ENCODE data around the gene FFAR3.
"Not testable (repeated sequence)": the region's sequence is repeated elsewhere in the genome, so short reads cannot be mapped to it uniquely, and the experiment has no call there.

Gene FFAR3

GRCh38 chr19:35378356-35378755 lies 20.1 kb downstream of the FFAR3 start:
- no peak for DNase-seq

DNA sequence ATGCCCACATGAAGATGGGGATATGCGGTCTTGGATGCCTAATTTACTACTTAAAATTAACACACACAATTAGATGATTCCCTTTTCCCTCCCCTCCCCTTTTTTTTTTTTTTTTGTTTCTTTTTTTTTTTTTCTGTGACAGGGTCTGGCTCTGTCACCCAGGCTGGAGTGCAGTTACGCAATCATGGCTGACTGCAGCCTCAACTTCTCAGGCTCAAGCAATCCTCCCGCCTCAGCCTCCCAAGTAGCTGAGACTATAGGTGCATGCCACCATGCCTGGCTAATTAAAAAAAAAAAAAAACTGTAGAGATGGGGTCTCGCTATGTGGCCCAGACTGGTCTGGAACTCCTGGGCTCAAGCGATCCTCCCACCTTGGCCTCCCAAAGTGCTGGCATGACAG lies 21.3 kb downstream of the FFAR3 start:
- DNase-seq, result not testable (repeated sequence)

DNA sequence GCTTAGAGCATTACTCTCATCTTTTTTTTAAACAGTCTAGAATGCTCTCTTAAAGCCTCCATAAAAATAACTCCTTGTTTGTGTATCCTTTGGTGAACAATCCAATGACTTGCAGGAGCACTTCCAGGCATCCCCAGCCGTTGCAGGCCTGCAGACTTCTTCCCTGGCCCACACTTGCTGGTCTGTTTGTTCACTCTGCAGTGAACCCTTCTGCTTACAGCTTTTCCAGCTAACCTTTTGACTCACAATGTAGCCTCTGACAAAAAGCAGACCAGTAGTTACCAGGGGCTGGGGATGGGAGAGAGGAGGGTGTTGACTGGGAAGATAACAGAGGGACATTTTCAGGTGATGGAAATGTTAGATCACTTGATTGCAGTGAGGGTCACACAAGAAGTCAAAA lies 21.7 kb downstream of the FFAR3 start:
- no peak for DNase-seq

DNA sequence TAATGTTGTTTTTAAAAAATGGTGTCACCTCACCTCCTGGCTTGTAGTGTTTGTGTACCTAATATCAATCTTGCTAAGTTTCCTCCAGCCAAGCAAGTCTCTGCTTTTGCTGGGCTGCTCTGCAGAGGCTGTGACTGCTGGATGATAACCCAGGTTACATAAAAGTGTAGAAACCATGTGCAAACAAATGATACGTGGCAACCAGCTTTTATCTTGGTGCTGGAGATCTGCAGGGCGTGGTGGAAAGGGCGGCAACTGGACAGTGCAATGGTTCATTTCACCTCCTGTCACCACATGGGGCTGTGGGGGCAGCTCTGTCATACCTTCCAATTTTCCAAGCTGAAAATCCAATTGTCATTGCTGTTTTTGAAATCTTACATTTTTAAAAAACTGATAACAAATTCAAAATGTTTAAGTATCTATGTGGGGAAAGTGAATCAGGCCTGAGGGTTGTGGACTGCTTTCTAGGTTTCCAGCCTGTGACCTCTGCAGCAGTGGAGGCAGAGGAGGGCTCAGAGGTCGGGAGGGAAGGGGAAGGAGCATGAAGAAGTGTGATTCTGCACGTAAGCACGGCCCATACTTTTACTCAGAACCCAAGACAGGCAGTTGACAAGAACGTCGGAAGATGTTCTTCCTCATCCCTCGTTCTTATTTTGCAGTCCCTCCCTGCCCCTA lies 22.3 kb downstream of the FFAR3 start:
- no peak for DNase-seq

- DNase-seq, result no peak
These were observed 23.1 kb downstream of the FFAR3 start for GRCh38 chr19:35381318-35381717.

DNA sequence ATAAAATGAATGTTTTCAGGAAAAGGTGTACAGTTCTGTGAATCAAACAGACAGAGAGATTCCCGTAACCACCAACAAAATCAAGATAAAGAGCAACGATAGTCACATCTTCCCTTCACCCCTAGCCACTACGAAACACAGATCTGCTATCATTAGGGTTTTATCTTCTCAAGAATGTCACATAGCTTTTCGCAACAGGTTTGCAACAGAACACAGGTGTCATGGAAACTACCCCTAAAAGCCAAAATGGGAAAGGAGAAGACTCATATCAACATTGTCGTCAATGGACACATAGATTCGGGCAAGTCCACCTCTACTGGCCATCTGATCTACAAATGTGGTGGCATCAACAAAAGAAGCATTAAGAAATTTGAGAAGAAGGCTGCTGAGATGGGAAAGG lies 23.7 kb downstream of the FFAR3 start:
- no peak for DNase-seq

DNA sequence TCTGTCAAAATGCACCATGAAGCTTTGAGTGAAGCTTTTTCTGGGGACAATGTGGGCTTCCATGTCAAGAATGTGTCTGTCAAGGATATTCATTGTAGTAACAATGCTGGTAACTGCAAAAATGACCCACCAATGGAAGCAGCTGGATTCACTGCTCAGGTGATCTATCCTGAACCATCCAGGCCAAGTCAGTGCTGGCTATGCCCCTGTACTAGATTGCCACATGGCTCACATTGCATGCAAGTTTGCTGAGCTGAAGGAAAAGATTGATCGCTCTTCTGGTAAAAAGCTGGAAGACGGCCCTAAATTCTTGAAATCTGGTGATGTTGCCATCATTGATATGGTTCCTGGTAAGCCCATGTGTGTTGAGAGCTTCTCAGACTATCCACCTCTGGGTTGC lies 25.3 kb downstream of the FFAR3 start:
- no peak for DNase-seq

DNA sequence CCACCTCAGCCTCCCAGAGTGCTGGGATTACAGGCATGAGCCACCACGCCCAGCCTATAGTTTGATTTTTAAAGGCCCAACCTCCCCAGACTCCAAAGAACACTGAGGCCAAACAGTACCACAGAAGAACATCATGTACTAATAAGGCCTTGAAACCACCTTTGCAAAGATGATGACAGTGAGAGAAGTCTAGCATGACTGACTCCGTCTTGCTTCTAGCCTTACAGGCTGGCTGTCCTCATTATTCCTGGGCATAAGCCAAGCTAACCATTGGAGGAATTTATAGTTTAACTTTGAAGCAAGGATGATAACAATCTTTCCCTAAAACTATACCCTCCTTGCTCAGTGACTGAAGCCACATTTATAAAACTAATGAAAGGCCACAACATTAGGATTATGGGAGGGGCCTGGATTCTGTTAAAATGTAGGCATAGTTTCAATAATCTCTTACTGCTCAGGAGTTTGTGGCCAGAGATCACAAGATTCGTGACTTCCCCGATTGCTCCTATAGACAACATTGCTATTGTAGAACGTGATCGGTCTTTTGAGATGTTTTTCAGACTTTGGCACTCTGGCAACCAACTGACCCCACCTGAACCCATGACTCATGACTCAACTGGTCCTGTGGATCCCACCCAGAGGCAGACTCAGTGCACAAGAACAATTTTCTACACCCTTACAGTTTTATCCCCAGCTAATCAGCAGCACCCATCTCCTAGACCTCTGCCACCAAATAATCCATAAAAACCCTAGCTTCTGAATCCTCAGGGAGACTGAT lies 30.2 kb downstream of the FFAR3 start:
- no peak for DNase-seq

GRCh38 chr19:35389192-35389861 lies 31.1 kb downstream of the FFAR3 start:
- no peak for DNase-seq

- DNase-seq, result no peak
These were observed 34.8 kb downstream of the FFAR3 start for GRCh38 chr19:35392742-35393715.

- DNase-seq, result no peak
These were observed 37.3 kb downstream of the FFAR3 start for GRCh38 chr19:35395382-35396199.

DNA sequence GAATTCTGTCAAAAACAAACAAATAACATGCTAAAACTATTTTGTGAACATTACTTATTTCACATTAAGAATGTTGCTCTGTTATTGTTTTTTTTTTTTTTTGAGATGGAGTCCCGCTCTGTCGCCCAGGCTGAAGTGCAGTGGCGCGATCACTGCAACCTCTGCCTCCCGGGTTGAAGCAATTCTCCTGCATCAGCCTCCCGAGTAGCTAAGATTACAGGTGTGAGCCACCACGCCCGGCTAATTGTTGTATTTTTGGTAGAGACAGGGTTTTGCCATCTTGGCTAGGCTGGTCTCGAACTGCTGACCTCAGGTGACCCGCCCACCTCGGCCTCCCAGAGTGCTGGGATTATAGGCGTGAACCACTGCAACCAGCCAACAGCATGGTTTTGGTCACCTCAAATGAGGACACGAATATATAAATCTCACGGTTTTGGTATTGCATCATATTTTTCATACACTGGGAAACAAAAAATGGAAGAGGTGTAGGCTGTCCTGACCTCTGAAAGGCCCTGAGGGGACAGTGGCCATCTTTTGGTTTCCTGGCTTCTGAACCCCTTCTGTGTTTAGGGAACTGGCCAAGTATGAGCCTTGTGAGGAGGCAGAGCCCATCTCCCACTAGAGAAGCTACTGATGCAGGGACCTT lies 38.1 kb downstream of the FFAR3 start:
- DNase-seq, result no peak

GRCh38 chr19:35397064-35397463 lies 38.8 kb downstream of the FFAR3 start:
- DNase-seq, result no peak

GRCh38 chr19:35398570-35398969 lies 40.3 kb downstream of the FFAR3 start:
- DNase-seq, result no peak

DNA sequence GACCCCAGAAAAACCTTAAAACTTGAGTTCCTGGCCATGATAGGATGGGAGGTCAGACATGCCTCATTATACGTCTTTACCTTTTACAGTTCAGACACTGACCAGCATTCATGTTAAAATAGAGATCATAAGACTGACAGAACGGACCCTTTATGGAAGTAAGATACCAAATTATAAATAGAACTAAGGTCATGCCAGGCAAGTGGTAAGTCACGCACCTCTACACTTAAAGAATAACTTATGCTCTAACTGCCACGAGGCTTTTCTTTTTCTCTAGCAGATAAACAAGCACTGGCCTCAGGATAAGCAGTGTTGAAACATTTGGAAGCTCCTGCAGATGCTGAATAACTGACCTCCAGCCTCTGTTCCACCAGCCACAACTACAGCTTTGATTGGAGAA lies 41.0 kb downstream of the FFAR3 start:
- no peak for DNase-seq

GRCh38 chr19:35399948-35400772 lies 41.9 kb downstream of the FFAR3 start:
- no peak for DNase-seq

- DNase-seq, result no peak
These were observed 42.5 kb downstream of the FFAR3 start for GRCh38 chr19:35400773-35401100.

- not testable (repeated sequence) for DNase-seq
These were observed 43.2 kb downstream of the FFAR3 start for GRCh38 chr19:35401416-35401815.

GRCh38 chr19:35403116-35403760 lies 45.0 kb downstream of the FFAR3 start:
- DNase-seq, result no peak

Data from NCI-H1105 treated with DMSO at 0.1 percent for 48 hours (cell line).